Limb (tissue), 2 donors: ENCODE results near the gene EHBP1.

ENCODE experiments used
- DNase-seq, 2 donors: peaks; one replicate each; pipeline ENCODE4 v3.0.0-alpha.2; 2016; ENCODE audit errors: extremely low spot score in 2 of 2

The EHBP1 gene

DNA sequence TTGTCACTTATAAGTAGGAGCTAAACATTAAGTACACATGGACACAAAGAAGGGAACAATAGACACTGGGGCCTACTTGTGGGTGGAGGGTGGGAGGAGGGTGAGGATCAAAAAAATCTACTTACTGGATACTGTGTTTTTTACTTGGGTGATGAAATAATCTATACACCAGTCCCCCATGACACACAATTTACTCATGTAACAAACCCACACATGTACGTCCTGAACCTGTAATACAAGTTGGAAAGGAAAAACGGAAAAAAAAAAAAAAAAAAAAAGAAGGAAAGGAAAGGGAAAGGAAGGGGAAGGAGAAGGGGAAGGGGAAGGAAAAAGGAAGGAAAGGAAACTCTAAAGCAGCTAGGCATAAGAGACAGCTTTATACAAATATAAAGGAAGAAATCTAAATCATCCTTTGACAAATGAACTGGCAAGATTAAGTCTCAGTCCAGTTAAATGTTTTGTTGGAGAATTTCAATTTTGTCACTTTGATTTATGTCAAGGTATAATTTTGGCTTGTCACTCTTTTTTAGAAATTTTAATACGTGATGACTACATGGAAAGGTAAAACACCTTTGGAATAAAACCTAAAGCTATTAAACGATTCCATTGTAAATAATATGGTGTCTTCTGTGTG, 175.8 kb downstream of the EHBP1 start:
- no peak for DNase-seq

- DNase-seq = no peak
Observed at GRCh38 chr2:62883629-62884028, 178.1 kb downstream of the EHBP1 start.

DNA sequence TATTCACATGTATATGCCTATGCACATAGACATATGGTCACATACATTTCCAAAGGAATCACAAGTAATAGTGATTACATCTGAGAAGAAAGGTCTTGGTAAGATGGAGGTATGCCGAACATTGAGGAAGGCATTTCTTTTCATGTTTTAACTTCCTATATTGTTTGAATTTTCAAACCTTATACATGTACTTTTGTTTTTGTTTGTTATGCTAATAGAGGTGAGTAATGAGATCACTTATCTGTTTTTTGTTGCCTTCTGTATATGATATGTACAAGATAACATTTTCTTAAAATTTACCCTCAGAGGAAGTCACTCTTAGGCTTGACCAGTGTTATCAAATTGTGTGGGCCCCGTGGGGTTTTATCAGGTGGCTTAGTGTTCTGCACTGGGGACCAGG, 178.6 kb downstream of the EHBP1 start:
- no peak for DNase-seq

GRCh38 chr2:62884514-62884913, 179.0 kb downstream of the EHBP1 start:
- DNase-seq = no peak

GRCh38 chr2:62894966-62895631, 189.6 kb downstream of the EHBP1 start:
- DNase-seq = no peak

GRCh38 chr2:62895632-62896009, 190.1 kb downstream of the EHBP1 start:
- DNase-seq = no peak

DNA sequence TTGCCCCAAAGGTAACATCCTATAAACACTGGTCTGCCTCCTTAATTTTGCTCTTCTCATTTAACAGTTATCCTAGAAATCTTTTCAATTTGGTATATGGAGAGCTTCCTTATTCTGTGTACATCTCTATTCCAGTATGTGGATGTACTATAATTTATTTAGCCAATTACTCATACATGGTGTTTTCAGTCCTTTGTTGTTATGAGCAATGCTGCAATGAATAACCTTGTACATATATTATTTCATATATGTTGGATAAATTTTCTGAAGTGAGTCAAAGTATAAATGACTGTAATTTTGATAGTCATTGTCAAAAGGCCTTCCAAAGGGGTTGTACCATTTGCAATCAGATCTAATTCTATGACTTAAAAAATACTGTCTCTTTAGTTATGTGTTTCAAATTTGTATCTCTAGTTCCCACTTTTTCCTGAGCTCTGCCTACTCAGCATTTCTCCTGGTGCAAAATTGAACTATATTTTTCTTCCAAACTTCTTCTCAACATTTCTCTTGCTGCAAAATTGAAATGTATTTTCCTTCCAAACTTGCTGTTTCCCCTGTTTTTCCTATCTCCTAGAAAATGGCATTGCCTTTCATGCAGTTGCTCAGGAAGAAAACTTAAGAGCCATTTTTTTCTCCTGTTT, 191.8 kb downstream of the EHBP1 start:
- no peak for DNase-seq

GRCh38 chr2:62904344-62904743, 198.8 kb downstream of the EHBP1 start:
- no peak for DNase-seq

GRCh38 chr2:62908145-62908544, 202.6 kb downstream of the EHBP1 start:
- DNase-seq = no peak

DNA sequence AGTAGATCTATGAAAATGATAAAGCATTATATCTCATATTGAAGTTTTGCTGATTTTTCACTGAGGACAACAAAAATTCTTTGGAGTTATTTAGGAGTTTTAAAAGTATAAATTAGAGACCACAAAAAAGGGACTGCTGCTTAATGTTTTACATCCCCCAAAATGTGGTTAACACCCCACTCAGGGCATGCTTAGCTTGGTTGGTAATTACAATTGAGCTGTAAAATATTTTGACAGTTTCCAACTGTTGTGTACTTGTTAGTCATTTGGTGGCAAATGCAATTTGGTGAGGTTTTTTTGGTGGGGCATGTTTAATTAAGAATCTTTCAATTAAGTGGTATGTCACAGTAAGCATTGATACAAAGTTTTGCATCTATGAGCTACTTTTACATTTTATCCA, 207.8 kb downstream of the EHBP1 start:
- no peak for DNase-seq

DNA sequence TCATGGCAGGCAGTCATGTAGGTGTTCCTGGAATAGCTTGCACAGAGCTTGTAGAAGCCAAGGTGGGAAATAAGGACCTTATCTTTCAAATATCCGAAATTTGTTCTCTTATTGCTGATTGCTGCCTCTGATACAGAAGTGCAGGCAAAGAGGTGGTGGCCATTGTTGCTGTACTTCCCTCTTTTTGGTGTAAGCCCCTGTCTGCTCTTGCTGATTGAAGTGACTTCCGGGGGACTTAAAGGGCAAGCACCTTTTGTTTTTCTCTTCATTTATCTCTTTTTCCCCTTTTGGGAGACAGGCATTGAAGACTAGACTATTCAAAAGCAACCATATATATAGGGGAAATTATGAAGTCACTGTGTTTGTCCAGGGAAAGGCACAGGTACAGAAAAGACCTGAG, 213.5 kb downstream of the EHBP1 start:
- DNase-seq = no peak

GRCh38 chr2:62920070-62920469, 214.6 kb downstream of the EHBP1 start:
- DNase-seq = no peak

DNA sequence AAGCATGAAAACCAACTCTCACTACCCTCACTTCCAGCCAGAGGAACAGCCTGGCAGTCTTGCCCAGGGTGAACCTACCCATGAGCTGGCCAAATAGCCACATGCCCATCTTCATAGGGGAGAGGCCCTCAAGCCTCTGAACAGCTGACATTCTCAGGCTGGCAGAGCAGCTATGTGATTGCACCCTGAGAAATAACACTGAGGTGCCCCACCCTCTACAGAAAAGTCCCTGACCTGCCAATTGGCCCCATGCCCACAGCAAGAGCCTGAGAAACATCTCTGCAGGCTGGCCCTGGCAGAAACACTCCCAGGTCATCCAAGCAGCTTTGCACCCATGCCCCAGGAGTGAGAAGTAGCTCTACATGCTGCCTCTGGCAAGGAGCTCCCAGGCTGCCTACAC, 217.7 kb downstream of the EHBP1 start:
- DNase-seq = no peak

DNA sequence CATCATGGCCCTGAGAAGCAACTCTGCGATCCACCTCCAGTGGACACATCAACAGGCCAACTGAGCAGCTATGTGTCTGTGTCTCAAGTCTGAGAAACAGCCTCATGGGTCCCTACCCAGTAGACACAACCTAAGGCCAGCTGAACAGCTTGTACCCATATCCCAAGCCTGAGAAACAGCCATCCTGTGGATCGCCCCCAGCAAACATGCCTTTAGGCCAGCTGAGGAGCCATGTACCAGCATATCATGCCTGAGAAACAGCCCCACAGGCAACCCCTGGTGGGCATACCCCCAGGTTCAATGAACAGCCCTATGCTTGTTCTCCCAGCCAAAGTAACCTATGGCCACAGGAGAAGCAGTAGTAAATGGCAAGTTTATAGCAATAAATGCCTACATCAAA, 218.4 kb downstream of the EHBP1 start:
- no peak for DNase-seq

DNA sequence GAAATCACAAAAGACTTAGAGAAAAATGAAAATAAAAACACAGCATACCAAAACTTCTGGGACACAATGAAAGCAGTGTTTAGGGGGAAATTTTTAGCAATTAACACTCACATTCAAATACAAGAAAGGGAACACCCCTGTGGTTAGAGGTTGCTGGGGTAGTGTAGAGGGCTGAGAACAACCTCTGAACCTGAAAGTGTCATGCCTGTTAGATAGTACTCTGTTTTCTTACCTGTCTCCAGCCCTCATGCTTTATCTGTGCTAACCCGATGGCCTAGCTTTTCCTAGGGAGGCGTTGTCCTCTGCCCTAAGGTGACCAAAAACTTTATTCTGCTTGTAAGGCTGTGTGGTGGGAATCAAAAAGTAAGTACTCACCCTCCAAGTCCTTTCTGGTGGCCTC, 222.5 kb downstream of the EHBP1 start:
- no peak for DNase-seq

DNA sequence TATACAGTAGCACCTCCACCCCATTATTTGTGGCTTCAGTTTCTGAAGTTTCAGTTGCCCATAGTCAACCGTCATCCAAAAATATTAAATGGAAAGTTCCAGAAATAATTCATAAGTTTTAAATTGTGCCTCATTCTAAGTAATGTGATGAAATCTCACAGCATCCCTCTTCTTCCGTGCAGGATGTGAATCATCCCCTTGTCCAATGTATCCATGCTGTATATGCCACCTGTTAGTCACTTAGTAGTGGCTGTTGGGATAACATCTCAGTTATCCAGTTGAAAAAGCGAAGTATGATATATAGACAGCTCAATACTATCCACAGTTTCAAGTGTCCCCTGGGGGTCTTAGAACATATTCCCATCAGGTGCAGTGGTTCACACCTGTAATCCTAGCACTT, 226.0 kb downstream of the EHBP1 start:
- DNase-seq = no peak

GRCh38 chr2:62933398-62933917, 227.9 kb downstream of the EHBP1 start:
- no peak for DNase-seq

DNA sequence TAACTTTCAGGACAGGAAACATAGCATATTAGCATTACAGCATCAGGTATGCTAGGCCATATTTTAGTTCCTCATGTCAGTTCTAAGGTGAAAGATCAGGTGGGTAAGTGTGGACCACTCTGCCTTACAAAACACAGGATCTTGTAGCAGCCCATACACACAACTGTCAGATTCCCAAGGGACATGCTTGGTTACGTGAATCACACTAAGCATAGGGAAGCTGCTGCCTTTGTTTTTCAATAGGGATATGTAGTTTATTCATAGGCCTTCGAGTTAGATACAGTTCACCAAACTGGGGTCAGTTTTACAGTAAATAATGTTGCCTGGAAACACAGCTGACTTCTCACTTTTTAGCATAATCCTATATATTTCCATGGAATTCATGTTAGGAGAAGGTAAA, 229.0 kb downstream of the EHBP1 start:
- DNase-seq = no peak

DNA sequence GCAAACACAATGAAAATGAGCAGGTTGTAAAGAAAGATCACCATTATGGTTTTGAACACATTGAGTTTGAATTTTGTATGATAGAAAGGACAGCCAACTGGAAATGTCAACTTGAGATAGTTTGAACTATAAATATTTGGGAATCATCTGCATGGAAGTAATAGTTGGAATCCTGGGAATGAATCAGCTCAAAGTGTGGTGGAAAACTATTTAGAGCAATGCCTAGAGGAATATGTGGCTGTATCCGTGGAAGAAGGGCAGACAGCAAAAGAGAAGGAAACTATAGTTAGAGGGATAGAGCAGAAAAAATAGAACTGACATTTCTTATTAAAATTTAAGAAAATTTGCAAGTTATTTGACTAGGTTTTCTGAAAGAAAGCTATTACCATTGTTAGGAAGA, 232.6 kb downstream of the EHBP1 start:
- no peak for DNase-seq

GRCh38 chr2:62939735-62940491, 234.4 kb downstream of the EHBP1 start:
- no peak for DNase-seq

DNA sequence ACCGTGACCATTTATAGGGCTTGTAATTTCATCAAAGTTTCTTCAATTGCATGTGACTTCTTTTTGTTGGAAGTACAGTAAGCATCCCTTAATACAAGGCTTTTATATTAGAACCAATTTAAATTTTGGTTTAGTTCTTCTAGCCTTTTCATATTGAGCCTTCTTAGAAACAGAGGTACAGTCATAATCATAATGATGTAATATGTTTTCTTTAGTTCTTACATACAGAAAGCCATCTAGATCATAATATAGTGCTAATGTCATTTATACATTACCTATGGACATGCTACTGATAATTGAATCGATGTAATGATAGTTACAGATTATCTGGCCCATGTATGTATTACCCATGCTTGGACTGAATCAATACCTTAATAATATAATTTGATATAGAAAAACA, 235.2 kb downstream of the EHBP1 start:
- no peak for DNase-seq

DNA sequence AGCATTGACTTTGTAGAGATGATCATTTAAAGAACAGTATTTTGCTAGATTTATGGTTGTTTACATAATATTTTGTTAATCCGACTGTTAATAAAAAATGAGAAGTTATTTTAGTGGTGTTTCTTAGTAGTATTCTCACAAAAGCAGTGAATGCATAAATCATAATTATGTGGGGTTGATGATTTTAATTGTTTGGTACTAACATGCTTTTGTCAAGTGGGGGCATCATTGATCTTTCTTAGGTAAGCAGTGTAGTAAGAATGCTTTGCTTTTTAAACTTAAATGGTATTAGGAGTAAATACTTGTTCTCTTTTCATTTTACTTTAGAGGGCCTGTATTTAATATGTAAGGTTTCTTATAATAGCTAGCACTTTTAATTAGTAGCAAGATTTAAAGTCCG, 235.9 kb downstream of the EHBP1 start:
- DNase-seq = no peak
